Measurements from ENCODE around the gene LCE3B. TPM values are rescaled to one million over a fixed set of nuclear protein-coding genes. Genes with fewer than 3 reads are reported as not detected.
A peak's percentile ranks its signal among the peaks of the same experiment; 100 is the strongest.

LCE3B gene
- total and polyA plus RNA-seq, 4 donors: not detected

GRCh38 chr1:152596986-152597385, 16.6 kb upstream of the LCE3B start:
- Histone ChIP-seq H3K4me3 (ENCODE audit: low read depth in 1 of 3, low read length in 3 of 3) (no peak overlapping the region), H3K36me3 (ENCODE audit: control insufficient read depth in 4 of 4, insufficient read depth in 3 of 4, low read depth in 1 of 4, low read length in 3 of 4) (no peaks in the 10 kb centered on the region), H3K9me3 (ENCODE audit: control insufficient read depth in 4 of 4, low read length in 3 of 4) (peaks cover 0 to 3% (median 0%) of the 10 kb centered on the region in 4 donors), H3K27ac (ENCODE audit: low read depth in 1 of 2, low read length in 2 of 2) (peak overlapping the region in 1 of 2 donors; percentile 37), H3K9ac (ENCODE audit: low read depth in 1 of 2, low read length in 2 of 2) (no peak overlapping the region), H3K27me3 (ENCODE audit: control insufficient read depth in 4 of 4, insufficient read depth in 4 of 4, low read length in 3 of 4) (no peaks in the 10 kb centered on the region), H3K4me1 (ENCODE audit: control insufficient read depth in 4 of 4, insufficient read depth in 4 of 4, low read length in 3 of 4) (peaks cover 2 to 7% (median 6%) of the 10 kb centered on the region in 4 donors)
- DNase-seq (ENCODE audit: low spot score): no peak
- WGBS: 40% methylated on average over 2 of the region's 2 CpGs
- TF ChIP-seq CTCF (IDR thresholded peaks at IDR 0.05; ENCODE audit: low read depth, low read length, missing input control): no peak
- TF ChIP-seq ATF3 (IDR thresholded peaks at IDR 0.05): no peak
- no peak for TF ChIP-seq SP1 (IDR thresholded peaks at IDR 0.05)
- no peak for TF ChIP-seq TAF1 (conservative IDR thresholded peaks at IDR 0.05)
- TF ChIP-seq HNF4G (IDR thresholded peaks at IDR 0.05): no peak
- peak; percentile 24 for TF ChIP-seq YY1 (IDR thresholded peaks at IDR 0.05)
- no peak for TF ChIP-seq FOXA2 (IDR thresholded peaks at IDR 0.05)
- peak; percentile 30 to 76 for TF ChIP-seq RXRA (IDR thresholded peaks at IDR 0.05)
- TF ChIP-seq EGR1 (IDR thresholded peaks at IDR 0.05; ENCODE audit: low read depth in 2 of 2): no peak
- TF ChIP-seq NR2F2 (IDR thresholded peaks at IDR 0.05): no peak
- peak; percentile 30 for TF ChIP-seq MAX (IDR thresholded peaks at IDR 0.05)
- TF ChIP-seq RAD21 (IDR thresholded peaks at IDR 0.05): no peak
- no peak for TF ChIP-seq REST (IDR thresholded peaks at IDR 0.05)
- TF ChIP-seq FOXA1 (IDR thresholded peaks at IDR 0.05): no peak
- TF ChIP-seq HNF4A (conservative IDR thresholded peaks at IDR 0.05): peak; percentile 46 to 73
- TF ChIP-seq JUND (IDR thresholded peaks at IDR 0.05): no peak

- no peak within 1 kb of the TSS for H3K27ac ChIP-seq (ENCODE audit: low read depth in 1 of 2, low read length in 2 of 2)
- H3K4me3 ChIP-seq (ENCODE audit: low read depth in 1 of 3, low read length in 3 of 3): no peak within 1 kb of the TSS
- H3K9me3 ChIP-seq (ENCODE audit: control insufficient read depth in 4 of 4, low read length in 3 of 4): peaks cover 0 to 3% (median 0%) of the 10 kb centered on the region in 4 donors
- no peak within 1 kb of the TSS for H3K9ac ChIP-seq (ENCODE audit: low read depth in 1 of 2, low read length in 2 of 2)
- H3K36me3 ChIP-seq (ENCODE audit: control insufficient read depth in 4 of 4, insufficient read depth in 3 of 4, low read depth in 1 of 4, low read length in 3 of 4): no peaks in the 10 kb centered on the region
- DNase-seq (ENCODE audit: low spot score): no peak
- 58% methylated on average over 4 of the region's 4 CpGs for WGBS
- no peaks in the 10 kb centered on the region for H3K27me3 ChIP-seq (ENCODE audit: control insufficient read depth in 4 of 4, insufficient read depth in 4 of 4, low read length in 3 of 4)
- no peak for TF ChIP-seq ATF3 (IDR thresholded peaks at IDR 0.05)
- no peak for TF ChIP-seq YY1 (IDR thresholded peaks at IDR 0.05)
- no peak for TF ChIP-seq FOXA2 (IDR thresholded peaks at IDR 0.05)
- no peak for TF ChIP-seq ZBTB33 (IDR thresholded peaks at IDR 0.05)
- no peak for TF ChIP-seq EGR1 (IDR thresholded peaks at IDR 0.05; ENCODE audit: low read depth in 2 of 2)
- no peak for TF ChIP-seq HNF4A (conservative IDR thresholded peaks at IDR 0.05)
- no peak for TF ChIP-seq NR2F2 (IDR thresholded peaks at IDR 0.05)
- no peak for TF ChIP-seq RAD21 (IDR thresholded peaks at IDR 0.05)
- no peak for TF ChIP-seq GABPA (IDR thresholded peaks at IDR 0.05 in 1 of 2, conservative IDR thresholded peaks at IDR 0.05 in 1 of 2)
- no peak for TF ChIP-seq TAF1 (conservative IDR thresholded peaks at IDR 0.05)
- TF ChIP-seq HNF4G (IDR thresholded peaks at IDR 0.05): no peak
- no peak for TF ChIP-seq MAX (IDR thresholded peaks at IDR 0.05)
- TF ChIP-seq RXRA (IDR thresholded peaks at IDR 0.05): no peak
- no peak for TF ChIP-seq JUND (IDR thresholded peaks at IDR 0.05)
- peaks cover 2 to 7% (median 6%) of the 10 kb centered on the region in 4 donors for H3K4me1 ChIP-seq (ENCODE audit: control insufficient read depth in 4 of 4, insufficient read depth in 4 of 4, low read length in 3 of 4)
Measured at GRCh38 chr1:152599934-152600333, 13.7 kb upstream of the LCE3B start, which contains the start of gene LCE3C. Gene LCE3C (plus strand): TSS chr1:152600234. CDS start chr1:152600732, 498 bp downstream.
